Stimulated activated naive CD4-positive, alpha-beta T cell (primary cell): ENCODE results near the gene HLA-DRB1.
"Not testable (repeated sequence)": the region's sequence is repeated elsewhere in the genome, so short reads cannot be mapped to it uniquely, and the experiment has no call there.

Source experiments
- DNase-seq, 6 experiments: peaks; one replicate each; lab custom pipeline; 2025; lab: John Stamatoyannopoulos, UW

Gene HLA-DRB1

GRCh38 chr6:32609731-32610640 lies 20.3 kb upstream of the HLA-DRB1 start:
- DNase-seq: peak in 5 of 6 experiments; percentile 44 to 58 (median 45)

- DNase-seq: no peak
These were observed 19.7 kb upstream of the HLA-DRB1 start for GRCh38 chr6:32609391-32609730.

- no peak for DNase-seq
These were observed 18.7 kb upstream of the HLA-DRB1 start for GRCh38 chr6:32608362-32608761.

GRCh38 chr6:32607988-32608298 lies 18.3 kb upstream of the HLA-DRB1 start:
- DNase-seq: no peak

GRCh38 chr6:32607263-32607987 lies 17.8 kb upstream of the HLA-DRB1 start:
- DNase-seq: no peak

GRCh38 chr6:32604434-32604877 lies 14.8 kb upstream of the HLA-DRB1 start:
- no peak for DNase-seq

GRCh38 chr6:32603888-32604287 lies 14.2 kb upstream of the HLA-DRB1 start:
- DNase-seq: no peak

GRCh38 chr6:32603222-32603621 lies 13.6 kb upstream of the HLA-DRB1 start:
- DNase-seq: no peak

GRCh38 chr6:32602383-32602782 lies 12.7 kb upstream of the HLA-DRB1 start:
- no peak for DNase-seq

GRCh38 chr6:32597024-32597423 lies 7.4 kb upstream of the HLA-DRB1 start:
- DNase-seq: no peak

- DNase-seq: not testable (repeated sequence)
These were observed 1.1 kb upstream of the HLA-DRB1 start for GRCh38 chr6:32590713-32591112.

- no peak for DNase-seq
These were observed 1.5 kb downstream of the HLA-DRB1 start for GRCh38 chr6:32588156-32588555.

GRCh38 chr6:32583527-32583898 lies 6.1 kb downstream of the HLA-DRB1 start:
- no peak for DNase-seq

GRCh38 chr6:32581315-32582095 lies 8.1 kb downstream of the HLA-DRB1 start:
- no peak for DNase-seq

GRCh38 chr6:32580593-32580992 lies 9.1 kb downstream of the HLA-DRB1 start:
- no peak for DNase-seq

GRCh38 chr6:32578962-32579361 lies 10.7 kb downstream of the HLA-DRB1 start:
- DNase-seq: no peak

GRCh38 chr6:32577493-32577892 lies 12.2 kb downstream of the HLA-DRB1 start:
- DNase-seq: not testable (repeated sequence)

GRCh38 chr6:32576250-32576649 lies 13.4 kb downstream of the HLA-DRB1 start:
- no peak for DNase-seq

GRCh38 chr6:32570363-32570905 lies 19.2 kb downstream of the HLA-DRB1 start:
- DNase-seq: no peak

GRCh38 chr6:32568561-32568960 lies 21.1 kb downstream of the HLA-DRB1 start:
- no peak for DNase-seq

GRCh38 chr6:32566957-32567356 lies 22.7 kb downstream of the HLA-DRB1 start:
- no peak for DNase-seq

- no peak for DNase-seq
These were observed 24.1 kb downstream of the HLA-DRB1 start for GRCh38 chr6:32565511-32565910.
